GM21619 (cell line): ENCODE measurements around the gene NR3C1.
A peak's percentile ranks its signal among the peaks of the same experiment; 100 is the strongest.

Experiments used
- ATAC-seq: cut with Tn5 transposase; IDR thresholded peaks from one replicate; pipeline ENCODE4 v1.9.1; 2021; ENCODE audit not compliant: unreplicated experiment

The NR3C1 gene

DNA sequence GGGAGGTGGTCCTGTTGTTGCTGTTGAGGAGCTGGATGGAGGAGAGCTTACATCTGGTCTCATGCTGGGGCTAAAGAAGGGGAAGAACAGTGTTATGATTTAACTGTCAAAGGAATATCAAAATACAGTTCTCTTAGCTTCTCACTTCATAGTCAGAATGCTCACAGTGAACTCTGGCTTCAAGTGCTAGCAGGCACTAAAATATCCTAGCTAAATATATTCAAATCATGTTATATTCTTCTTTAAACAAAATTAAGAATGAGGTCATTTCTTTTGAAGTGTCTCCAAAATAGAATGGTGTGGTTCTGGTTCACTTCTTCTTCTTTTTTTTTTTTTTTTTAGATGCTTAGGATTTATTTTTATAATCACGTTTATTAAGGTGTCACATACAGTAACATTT is 89.4 kb downstream of the NR3C1 start:
- ATAC-seq = no peak

DNA sequence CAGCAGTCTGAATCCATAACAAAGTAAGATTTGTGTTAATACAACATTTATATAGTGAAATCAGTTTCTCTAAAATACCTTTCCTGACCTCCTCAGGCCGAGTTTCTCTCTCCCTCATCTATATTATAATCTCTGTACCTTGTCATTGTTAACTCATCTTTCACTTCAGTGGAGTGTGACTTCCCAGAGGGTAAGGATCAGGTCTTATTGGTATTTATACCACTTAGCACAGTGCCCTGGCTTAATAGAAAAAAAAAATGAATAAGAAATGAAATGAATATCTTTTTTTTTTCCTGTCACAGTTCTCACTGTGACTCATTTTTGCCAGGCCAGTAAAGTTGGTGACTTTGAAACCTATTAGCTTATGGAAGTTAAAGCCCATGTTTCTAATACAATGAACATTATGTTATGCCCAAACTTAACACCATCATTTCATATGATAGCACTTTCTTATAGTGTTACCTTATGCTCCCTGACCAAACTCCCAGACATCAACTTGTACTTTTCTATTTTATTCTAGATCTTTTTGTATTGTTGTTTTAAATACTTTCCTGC is 90.1 kb downstream of the NR3C1 start:
- no peak for ATAC-seq

DNA sequence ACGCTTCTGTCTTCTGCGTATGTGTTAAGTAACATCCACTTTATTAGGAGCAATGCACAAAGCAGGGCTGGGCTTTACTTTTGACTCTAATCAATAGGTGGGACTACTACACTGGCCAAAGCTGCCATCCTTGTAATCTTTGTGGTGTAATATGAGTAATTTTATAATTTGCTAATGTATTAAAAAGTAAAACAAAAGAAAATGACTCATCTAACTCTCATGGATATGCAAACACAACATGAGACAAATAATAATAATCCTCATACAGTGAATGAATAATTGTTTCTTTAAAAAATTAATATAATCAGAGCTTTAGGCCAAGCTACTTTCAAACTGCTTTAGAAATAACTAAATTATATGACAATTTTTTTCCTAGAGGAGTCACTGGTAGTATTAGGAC is 90.7 kb downstream of the NR3C1 start:
- no peak for ATAC-seq

DNA sequence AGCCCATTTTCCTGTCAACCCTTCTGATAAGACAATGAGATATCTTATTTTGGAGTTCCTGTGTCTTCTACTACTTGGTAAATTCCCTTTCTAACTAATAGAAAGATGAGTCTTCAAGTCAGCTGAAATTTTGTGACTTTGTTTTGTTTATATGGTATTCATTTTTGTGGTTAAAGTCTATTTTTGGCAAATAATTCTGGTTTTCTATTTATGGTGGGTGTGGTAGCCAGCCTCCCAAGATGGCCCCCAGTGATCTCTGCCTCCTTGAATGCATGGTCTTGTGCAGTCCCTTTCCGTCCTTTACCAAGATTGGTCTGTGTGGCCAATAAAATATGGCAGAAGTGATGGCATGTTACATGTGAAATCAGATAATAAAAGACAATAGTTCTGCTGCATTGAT is 91.5 kb downstream of the NR3C1 start:
- ATAC-seq = no peak

DNA sequence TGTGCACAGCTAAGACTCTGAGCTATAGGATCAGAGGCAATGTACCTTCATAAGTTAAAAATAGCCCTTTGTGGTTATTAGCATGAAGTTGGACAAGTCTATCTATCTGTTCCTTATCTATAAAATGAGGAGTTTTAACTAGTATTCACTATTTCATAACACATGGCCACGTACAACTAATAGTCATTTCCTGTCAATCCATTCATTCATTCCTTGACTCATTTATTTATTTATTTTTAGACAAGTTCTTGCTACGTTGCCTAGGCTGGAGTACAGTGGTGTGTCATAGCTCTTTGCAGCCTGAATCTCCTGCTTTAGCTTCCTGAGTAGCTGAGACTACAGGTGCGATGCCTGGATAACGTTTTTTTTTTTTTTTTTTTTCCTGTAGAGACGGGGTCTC is 92.1 kb downstream of the NR3C1 start:
- ATAC-seq = no peak

DNA sequence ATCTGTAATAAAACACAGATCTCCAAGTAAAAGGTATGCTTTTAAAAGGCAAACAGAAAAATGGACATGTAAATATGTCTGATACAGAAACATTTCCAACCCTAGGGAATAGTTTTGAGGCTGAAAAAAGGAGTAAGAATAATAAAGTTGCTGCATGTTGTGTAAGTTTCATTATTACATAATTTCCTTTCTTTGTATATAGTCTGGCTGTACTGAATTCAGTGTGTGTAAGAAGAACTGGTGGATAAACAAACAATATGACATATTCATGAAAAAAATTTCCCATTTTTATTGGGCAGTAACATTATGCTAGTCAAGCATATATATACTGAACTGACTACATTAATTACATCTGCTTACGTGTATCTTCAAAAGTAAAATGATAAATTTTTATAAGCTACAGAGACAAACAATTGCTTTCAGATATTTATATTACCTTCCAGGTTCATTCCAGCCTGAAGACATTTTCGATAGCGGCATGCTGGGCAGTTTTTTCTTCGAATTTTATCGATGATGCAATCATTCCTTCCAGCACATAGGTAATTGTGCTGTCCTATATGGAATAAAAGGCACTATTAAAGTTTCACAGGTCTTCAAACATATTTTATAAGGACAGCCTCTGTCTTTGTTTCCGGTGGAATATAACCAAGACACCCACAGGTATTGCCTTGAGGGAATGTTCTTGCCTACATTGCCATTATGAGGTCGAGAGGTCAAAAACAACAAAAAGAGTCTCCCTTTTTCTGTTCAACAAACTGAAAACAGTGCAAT is 93.6 kb downstream of the NR3C1 start:
- no peak for ATAC-seq

DNA sequence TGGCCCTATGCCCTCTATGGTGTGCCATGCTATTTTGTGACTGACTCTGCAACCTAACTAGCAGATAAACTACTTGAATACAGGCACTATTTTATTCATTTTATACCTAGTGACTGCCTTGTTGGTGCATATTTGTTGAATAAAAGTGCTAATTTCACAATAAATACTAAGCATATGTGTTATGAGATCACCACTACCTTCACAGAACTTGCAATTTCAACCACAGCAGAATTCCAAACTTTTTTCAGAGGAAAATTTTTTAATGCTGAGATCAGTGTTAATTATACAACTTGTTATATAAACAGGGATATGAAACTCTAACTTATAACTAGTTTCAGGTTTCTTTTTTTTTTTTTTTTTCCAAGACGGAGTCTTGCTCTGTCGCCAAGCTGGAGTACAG is 94.8 kb downstream of the NR3C1 start:
- ATAC-seq = no peak

DNA sequence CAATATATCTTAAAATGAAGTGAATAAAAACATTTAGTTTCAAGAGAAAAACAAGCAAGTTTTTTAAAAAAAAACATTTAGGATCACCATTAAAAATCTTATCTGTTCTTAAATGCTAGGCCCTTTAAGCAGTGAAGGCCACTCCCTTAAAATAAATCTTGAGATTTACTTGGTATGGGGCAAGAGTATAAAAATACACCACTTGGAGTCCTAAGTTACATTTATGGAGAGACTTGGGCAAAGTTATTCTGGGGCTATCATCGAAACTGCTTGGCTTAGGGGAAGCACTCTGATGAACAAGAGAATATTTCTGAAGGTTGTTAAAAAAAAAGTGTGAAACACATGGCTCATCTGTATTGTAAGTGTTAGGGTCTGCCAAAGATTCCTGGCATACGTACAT is 97.4 kb downstream of the NR3C1 start:
- ATAC-seq = no peak

DNA sequence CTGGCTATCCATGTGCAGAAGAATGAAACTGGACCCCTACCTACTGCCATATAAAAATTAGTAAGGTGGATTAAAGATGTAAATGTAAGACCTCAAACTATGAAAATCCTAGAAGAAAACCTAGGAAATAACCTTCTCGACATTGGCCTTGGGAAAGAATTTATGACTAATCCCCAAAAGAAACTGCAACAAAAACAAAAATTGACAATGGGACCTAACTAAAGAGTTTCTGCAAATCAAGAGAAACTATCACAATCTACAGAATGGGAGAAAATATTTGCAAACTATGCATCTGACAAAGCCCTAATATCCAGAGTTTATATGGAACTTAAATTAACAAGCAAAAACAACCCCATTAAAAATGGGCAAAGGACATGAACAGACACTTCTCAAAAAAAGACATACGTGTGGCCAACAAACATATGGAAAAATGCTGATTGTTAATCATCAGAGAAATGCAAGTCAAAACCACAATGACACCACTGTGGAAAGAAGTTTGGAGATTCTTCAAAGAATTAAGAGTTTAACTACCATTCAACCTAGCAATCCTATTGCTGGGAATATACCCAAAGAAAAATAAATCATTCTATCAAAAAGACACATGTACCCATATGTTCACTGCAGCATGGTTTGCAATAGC is 98.5 kb downstream of the NR3C1 start:
- ATAC-seq = no peak

DNA sequence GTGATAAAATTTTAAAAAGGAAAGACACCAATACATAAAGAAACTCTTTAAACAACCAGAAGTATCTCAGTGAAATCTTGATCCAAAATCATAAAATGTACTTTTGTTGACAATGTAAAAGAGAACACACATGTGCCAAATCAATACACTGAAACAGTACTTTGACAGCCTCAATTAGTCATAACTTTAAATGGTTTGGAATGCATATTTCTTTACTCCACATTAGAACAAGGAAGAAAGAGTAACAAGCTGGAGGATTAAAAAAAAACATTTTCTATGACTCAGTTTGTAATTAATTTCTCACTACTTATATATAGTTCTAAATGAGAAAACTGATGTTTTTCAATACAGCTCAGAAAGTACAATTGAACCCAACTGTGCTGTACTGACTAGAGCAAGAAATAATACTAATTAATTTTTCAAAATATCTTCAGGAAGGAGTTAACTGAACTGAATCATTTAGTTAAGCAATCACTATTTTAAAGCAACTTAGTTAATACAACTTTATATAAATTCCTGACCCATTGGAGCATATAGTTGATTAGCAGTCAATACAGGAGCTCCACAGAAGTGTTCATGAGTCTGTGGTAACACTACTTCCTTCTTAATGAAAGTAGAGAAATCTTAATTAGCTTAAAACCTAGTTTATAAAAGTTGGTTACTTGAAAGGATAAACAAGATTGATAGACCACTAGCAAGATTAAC is 101.0 kb downstream of the NR3C1 start:
- no peak for ATAC-seq

DNA sequence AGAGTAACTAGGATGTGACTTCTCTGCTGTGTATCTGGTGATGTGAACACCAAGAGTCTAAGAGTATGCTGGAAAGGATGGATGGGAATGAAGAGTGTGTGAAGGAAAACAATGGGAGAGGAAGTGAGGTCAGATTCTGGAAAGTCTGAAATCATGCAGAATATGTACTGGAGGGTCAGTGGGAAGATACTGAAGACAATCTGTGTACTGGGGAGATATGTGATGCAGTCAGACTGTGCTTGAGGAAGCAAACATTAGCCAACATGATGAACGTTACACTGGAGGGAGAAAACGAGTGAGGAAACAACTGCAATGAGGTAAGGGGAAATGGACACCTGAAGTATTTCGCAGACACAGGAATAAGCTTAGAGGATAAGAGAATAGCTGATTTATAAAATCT is 105.7 kb downstream of the NR3C1 start:
- no peak for ATAC-seq

DNA sequence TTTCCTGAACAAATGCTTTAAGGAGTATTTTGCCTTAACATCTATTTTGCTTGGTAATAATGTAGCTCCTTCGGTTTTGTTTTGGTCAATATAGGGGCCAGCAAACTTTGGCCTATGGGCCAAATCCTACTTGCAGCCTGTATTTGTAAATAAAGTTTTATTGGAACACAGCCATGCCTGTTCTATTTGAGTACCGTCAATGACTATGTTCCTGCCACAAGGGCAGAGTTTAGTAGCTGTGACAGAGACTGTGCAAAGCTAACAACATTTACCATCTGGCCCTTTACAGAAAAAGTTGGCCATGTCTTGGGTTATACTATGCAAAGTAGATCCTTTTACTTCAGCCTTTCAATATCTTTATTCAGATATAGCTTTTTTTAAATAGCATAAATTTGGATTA is 113.4 kb downstream of the NR3C1 start:
- ATAC-seq = no peak

DNA sequence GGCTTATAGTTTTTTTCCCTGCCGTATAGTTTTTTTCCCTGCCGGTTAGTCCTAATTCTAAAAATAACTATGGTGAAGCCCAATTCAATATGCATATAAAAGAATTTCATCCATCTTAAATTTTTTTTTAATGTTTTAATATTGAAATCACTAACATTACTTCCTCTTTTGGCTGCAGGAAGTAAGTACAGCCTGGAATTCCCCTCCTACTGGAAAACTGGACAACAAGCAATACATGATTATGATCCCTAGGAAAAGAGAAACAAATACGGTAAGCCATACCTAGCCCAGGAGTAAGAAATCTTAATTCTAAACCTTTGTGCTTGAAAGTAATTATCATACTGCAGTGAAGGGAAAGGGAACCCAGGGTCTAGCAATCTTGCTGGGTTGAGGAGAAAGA is 119.0 kb downstream of the NR3C1 start:
- no peak for ATAC-seq

DNA sequence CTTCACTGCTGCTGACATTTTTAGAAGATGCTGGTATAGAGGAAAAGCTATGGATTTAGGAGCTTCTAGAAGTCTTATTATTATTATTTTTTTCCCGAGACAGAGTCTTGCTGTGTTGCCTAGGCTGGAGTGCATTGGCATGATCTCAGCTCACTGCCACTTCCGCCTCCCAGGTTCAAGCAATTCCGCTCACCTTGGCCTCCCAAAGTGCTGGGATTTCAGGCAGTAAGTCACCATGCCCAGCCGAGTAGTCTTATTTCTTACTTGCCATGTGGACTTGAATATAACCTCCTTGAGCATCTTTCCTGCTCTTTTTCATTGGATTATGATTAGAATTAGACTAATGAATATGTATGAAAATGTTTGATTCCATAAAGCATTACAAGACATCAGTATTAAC is 119.5 kb downstream of the NR3C1 start:
- ATAC-seq = no peak

DNA sequence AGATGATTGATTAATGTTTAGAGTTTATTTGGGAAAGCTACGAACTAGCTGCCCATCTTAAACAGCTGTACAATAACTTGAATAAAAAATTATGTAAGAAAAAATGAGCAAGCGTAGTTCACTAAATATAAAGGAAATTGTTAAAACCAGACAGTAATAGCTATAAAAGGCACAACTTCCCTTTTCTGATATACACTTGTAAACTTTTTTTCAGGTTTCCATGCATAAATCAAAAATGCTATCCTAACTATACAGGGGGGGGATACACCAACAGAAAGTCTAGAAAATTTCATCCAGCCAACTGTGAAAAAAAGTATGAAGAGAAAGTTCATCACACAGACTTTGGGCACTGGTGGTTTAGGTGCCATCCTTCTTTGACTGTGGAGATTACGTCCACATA is 122.3 kb downstream of the NR3C1 start:
- no peak for ATAC-seq

DNA sequence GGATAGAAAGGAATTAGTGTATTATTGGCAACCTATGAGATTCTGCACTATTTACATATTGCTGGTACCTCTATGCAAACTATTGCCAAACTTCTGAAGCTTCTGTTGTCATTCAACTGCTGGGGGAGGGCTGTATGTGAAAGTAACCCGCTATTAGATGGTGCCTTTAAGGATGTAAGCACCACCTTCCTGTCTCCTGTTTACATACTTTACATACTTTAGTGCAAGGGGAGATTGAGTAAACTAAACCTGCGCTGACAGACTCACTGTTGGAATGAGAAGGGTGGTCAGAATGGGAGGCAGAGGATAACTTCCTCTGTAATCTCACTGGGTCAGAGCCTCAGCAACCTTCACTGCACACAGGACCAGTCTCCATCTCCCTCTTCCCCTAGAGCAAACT is 123.8 kb downstream of the NR3C1 start:
- ATAC-seq = no peak

DNA sequence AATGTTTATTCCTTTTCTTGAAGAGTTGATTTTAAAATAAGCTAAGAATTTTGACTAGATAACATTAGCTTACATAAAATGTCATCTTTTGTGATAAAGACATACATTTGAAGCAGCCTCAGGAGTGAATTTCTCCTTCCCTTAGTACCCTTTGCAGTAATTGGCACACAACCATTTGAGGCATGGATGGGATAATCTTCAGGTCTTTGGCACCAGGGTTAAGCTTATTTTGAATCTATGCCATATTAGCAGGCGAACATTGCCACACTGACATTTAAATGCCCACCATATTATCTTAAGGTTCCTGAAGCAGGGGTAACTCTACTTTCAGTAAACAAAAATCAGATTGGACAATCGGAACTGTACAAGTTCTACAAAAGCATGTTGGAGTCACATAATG is 126.0 kb downstream of the NR3C1 start:
- ATAC-seq = no peak

DNA sequence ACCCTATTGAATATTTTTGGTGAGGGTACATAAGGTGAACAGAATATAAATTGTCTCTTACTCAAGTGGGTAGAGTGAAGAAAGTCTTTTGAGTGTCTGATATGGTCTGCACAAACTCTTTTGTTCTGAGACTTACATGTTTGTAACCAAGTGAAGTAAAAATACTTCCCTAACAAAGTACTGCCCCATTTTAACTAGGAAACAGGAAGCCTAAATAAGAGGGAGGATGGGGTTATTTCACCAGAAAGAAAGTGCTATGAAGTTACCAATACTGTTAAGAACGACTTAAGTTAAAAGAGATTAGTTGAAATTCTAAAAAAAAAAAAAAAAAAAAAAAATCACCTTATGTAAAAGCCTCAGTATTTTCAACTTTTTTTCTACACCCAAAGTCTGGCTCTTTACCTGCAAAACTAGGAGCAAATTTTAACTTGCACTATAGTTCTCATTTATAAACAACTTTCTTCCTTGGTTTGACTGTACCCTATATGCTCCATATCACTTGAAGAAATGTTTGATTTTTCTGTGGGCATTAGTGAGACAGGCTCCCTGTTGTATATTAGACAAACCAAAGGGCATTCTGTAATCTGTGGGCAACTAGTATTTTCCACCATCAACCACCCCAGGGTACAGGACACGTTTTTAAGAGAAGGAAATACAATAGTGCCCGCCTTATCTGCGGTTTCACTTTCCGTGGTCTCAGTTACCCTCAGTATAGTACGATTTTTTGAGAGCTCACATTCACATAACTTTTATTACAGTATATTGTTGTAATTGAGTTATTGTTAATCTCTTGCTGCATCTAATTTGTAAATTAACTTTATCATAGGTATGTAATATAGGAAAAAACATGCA is 127.7 kb downstream of the NR3C1 start:
- no peak for ATAC-seq

DNA sequence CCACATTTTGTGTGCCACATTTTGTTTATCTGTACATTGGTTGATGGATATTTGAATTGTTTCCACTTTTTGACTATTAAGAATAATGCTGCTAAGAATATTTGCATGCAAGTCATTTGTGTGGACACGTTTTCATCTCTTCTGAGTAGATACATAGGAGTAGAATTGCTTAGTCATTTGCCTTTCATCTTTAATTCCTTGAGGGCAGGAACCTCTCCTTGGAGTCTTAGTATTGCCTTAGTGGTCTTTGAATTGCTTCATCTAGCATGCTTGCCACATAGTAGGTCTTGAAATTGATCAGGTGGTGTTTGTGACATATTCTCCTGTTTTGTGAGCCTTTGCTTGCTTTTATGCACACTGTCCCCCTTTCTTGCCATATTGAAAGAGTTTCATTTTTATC is 128.5 kb downstream of the NR3C1 start:
- no peak for ATAC-seq

DNA sequence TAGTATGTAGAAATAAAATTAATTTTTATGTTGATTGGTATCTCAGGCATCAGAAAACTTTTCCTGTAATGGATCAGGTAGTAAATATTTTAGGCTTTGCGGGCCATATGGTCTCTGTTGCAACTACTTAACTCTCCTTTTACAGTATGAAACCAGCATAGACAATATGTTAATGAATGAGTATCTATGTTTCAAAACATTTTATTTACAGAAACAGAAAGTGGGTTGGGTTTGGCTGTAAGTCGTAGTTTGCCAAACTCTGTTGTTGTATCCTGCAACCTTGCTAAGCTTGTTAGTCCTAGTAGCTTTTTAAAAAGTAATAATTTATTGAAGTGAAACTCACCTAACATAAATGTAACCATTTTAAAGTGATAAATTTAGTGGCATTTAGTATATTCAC is 132.1 kb downstream of the NR3C1 start:
- ATAC-seq = peak; percentile 60

DNA sequence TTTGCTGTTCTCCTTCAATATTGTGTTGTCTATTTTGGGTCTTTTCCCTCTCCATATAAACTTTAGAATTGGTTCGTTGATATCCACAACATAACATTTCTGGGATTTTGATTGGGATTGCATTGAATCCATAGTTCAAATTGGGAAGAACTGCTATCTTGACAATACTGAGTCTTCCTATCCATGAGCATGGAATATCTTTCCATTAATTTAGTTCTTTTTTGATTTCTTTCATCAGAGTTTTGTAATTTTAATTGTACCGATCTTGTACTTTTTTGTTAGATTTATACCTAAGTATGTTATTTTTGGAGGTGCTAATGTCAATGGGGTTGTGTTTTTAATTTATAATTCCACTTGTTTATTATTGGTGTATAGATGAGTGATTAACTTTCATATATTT is 135.1 kb downstream of the NR3C1 start:
- ATAC-seq = no peak
